HTR-8/SVneo (cell line): Measurements from ENCODE around the gene TMEM14A.
"Not testable (repeated sequence)": the region's sequence is repeated elsewhere in the genome, so short reads cannot be mapped to it uniquely, and the experiment has no call there.

Experiments used
- DNase-seq: peaks from one replicate; pipeline ENCODE4 v3.0.0; 2011; ENCODE audit warnings: low spot score, mixed read lengths; ENCODE audit not compliant: insufficient read length
- FAIRE-seq: peaks from 2 replicates; lab custom pipeline; 2011; peaks lifted over from hg19 to GRCh38; lab: Jason Lieb, UNC

The TMEM14A gene

GRCh38 chr6:52691718-52692117, 20.8 kb downstream of the TMEM14A start:
- DNase-seq (no peak), FAIRE-seq (no peak)

GRCh38 chr6:52693773-52694172, 22.9 kb downstream of the TMEM14A start:
- no peak for DNase-seq

DNA sequence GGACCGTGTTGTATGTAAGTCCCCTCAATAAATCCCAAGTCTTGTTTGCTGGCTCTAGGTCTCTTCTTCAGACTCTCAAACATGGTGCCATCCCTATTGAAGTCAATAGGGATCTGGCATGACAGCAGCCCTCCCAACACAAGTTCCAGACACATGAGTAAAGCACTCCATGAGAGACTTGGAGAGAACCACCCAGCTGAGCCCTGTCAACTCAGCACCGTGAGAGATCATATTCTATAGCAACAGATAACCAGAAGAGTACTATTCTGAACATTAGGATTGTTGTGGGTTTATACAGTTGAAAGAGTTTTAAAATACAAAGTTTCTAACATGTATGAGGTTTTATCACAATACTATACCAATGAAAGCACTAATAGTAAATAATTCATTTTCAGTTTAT, 23.5 kb downstream of the TMEM14A start:
- no peak for FAIRE-seq
- DNase-seq = no peak

More at GRCh38 chr6:52693773-52694172, 22.9 kb downstream of the TMEM14A start:
- FAIRE-seq = no peak

DNA sequence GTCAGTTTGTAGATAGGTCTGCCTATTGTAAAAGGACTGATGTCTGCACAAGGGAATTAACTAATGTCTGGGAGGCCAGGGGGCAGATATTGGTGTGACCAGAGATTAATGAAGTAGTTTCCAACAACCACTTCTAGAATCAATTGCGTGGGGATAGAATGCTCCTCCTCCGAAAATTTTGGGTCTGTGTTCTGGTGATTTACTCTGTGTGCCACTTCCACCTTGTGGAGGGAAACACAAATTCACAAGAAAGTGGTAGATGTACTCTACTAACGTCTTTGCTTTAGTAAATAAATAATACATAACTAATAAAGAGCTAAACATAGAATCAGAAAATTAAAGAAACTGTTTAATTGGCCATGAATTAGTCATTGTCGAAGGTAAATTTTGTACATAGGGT, 25.5 kb downstream of the TMEM14A start:
- DNase-seq (no peak), FAIRE-seq (no peak)

DNA sequence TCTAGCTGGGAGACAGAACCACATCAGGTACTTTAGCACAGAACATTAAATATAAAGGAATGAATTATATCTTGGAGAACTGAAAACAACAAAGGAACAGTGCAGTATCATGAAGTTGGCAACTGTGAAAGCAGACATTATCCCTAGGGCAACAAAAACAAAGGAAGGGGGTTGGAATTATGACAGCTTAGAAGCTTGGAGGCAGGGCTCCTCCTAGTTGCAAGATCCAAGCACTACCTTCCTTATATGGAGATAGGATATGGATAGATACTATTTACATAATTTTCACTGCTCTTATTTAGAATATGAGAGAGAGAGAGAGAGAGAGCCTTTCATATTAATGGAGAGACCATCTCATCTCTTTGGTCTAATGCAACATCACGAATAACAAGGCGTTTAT, 27.0 kb downstream of the TMEM14A start:
- peak; percentile 7 for DNase-seq
- FAIRE-seq = no peak

DNA sequence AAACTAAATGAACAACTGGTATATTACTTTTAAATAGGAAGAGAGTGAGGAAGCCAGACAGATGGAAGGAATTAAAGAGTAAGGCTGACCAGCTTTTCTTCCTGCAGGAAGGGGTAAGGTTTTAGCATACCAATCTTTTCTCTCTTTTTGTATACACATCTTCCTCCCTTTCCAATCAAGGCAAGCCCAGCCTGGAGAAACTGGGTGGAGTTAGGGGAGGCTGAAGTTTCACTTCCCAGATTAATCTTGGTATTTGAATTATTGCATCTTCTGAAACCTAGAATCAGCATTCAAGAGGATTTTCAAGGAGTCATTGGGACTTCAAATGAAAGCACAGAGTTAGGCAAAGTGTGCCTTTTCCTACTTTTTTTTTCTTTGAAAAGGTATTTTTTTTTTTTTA, 33.1 kb downstream of the TMEM14A start:
- no peak for DNase-seq
- FAIRE-seq = no peak

GRCh38 chr6:52704781-52705502, 34.0 kb downstream of the TMEM14A start:
- FAIRE-seq, DNase-seq: not testable (repeated sequence)

DNA sequence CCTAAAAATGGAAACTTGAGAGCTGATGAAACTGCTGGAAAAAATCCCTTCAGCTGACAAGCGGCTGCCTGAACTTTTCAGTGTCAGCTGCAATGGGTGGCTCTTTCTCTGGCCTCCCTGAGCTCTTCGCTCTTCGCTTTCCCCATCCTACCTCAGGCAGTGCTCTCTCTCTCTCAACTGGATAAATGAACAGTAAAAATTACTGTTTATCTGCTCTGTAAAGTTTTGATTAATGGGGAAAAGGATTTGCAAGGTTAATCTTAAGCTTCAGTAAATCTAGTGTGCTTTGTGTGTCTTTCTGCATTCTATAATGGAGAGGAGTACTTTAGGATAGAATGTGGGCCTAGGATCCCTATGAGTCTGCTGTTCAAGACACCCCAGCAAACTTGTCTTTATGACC, 35.1 kb downstream of the TMEM14A start:
- FAIRE-seq (no peak), DNase-seq (no peak)

GRCh38 chr6:52707963-52708680, 37.2 kb downstream of the TMEM14A start:
- DNase-seq = no peak
- no peak for FAIRE-seq

DNA sequence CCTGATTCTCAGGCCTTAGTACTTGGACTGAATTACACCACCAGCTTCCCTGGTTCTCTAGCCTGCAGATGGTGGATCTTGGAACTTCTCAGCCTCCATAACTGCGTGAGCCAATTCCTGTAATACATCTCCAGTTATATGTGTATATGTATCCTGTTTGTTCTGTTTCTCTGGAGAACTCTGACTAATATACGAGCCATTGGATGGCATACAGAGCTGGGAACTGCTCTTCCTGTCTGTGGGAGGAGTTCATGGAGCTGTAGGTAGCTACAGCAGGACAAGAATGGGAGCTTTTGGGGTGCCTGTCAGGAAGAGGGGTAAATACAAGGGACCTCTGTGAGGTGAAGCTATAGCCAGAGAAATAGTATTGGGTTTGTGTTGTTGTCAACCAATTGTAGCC, 41.2 kb downstream of the TMEM14A start:
- FAIRE-seq (no peak), DNase-seq (no peak)

DNA sequence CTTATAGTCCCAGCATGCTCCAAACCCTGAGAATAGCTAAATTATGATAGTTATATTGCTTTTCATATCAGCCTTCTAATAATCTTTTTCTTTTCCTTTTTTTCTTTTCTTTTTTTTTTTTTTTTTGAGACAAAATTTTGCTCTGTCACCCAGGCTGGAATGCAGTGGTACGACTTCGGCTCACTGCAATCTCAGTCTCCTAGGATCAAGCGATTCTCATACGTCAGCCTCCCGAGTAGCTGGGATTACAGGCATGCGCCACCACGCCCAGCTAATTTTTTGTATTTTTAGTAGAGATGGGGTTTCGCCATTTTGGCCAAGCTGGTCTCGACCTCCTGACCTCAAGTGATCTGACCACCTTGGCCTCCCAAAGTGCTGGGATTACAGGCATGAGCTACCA, 43.8 kb downstream of the TMEM14A start:
- not testable (repeated sequence) for FAIRE-seq, DNase-seq

DNA sequence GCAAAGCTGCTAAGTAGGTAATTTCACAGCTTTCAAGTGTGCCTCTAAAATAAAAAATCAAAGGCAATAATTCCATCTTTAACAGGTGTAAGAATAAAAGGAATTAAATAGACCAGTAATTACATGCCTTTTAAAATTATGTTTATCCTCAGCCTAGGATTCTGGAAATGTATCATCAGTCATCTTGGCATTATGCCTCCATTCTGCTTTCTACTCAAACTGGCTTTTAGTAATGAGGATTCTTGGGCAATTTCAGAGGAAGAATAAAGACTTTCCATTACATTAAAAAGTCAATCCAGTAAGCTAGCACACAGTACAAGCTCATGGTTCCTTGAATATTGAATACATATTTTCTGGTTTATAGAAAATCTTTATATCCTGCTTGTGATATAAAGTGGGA, 47.6 kb downstream of the TMEM14A start:
- no peak for FAIRE-seq
- DNase-seq = no peak

DNA sequence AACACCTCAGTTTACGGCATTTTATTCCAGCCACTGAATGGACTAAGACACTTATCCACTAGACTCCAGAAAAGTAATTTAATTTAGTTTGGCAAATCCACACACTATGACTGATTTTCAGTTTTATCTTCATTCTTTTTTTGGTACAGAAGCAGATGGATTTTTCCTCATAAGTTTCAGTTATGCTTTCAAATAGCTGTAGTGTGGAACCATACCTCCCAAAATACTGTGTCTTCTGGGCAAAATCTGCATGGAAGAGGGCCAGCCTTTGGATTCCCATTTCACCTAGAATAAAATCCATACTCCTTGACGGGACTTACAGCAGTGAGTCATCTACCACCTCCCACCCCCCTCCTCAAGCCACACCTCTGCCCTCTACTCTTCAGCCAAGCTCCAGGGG, 49.4 kb downstream of the TMEM14A start:
- DNase-seq (no peak), FAIRE-seq (no peak)

- FAIRE-seq (no peak), DNase-seq (no peak)
These were observed 53.1 kb downstream of the TMEM14A start for GRCh38 chr6:52724042-52724405.

- DNase-seq = peak; percentile 78
- peak; percentile 87 for FAIRE-seq
These were observed 53.7 kb downstream of the TMEM14A start for GRCh38 chr6:52724406-52725121.

DNA sequence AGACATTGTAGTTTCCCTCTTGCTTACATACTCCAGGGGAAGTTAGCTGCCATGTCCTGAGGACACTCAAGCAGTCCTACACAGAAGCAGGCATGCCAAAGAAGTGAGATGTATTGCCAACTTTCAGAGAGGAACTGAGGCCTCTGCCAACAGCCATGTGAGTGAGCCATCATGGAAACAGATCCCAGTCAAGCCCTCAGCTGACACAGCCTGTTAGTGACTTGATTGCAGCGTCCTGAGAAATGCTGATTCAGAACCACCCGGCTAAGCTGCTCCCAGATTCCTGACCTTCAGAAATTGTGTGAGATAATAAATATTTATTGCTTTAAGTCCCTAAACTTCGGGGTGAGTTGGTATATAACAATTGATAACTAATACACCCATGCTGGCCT, 54.2 kb downstream of the TMEM14A start:
- DNase-seq (no peak), FAIRE-seq (peak; percentile 26)

GRCh38 chr6:52725535-52726192, 54.8 kb downstream of the TMEM14A start:
- no peak for FAIRE-seq
- DNase-seq = no peak

DNA sequence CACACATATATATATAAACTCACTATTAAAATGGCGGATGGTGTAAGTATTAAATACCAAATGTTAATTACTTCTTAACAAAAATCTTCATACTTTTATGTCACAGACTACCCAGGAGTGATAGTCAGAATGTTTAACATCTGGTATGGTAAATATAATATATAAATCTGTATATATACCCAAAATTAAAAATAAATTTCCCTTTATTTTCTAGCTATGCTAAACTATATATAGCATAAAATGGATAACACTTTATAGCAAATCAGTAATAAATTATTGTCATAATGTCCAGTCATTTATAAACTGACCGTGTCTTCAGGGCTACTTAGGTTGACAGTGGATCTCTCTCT, 55.3 kb downstream of the TMEM14A start:
- FAIRE-seq (no peak), DNase-seq (no peak)

DNA sequence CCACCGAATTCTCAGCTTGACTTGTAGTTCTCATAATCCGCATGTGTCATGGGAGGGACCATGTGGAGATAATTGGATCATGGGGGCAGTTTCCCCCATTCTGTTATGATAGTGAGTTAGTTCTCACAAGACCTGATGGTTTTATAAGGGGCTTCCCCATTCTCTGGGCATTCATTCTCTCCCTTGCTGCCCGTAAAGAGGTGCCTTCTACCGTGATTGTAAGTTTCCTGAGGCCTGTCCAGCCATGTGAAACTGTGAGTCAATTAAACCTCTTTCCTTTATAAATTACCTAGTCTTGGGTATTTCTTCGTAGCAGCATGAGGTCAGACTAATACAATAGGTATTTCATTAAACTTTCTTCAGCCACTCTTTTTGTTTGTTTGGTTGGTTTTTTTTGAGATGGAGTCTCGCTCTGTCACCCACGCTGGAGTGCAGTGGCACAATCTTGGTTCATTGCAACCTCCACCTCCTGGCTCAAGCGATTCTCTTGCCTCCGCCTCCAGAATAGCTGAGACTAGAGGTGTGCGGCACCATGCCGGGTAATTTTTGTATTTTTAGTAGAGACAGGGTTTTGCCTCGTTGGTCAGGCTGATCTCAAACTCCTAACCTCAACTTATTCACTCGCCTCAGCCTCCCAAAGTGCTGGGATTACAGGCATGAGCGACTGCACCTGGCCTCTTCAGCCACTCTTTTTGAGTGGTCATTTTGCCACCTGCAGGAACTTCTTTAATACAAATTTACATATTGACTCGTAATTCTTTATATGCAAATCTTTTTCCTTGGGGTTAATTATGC, 56.0 kb downstream of the TMEM14A start:
- DNase-seq (no peak), FAIRE-seq (no peak)

DNA sequence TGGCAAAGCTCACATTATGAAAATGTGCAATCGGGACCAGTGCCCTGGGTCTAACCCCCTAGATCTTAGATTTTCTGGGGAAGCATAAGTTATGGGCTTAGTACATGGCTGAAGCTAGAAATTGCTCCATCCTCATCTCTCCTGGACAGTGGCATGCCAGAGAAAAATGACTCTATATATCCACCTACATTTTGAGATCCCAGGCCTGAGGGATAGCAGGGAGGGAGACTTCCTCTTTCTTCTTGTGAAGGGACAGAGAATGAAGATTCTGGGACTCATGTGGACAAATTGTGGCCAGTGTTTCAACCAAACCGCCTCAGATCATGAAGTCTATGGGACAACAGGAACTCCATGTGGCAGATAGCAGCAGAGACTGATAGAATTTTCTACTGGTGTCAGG, 57.0 kb downstream of the TMEM14A start:
- no peak for FAIRE-seq

More for the DNA sequence above, 57.0 kb downstream of the TMEM14A start:
- DNase-seq = no peak
